WTC11 (cell line): ENCODE data around the gene NDUFV1. TPM values are rescaled to one million over a fixed set of nuclear protein-coding genes. Genes with fewer than 3 reads are reported as not detected.
"Not testable (repeated sequence)": the region's sequence is repeated elsewhere in the genome, so short reads cannot be mapped to it uniquely, and the experiment has no call there.

Experiments used
- ATAC-seq: fragments of 200-7000 bp; cut with Tn5 transposase; 2 replicates; pipeline ENCODE4 v1.10.0; 2021; ENCODE audit warnings: mild to moderate bottlenecking, moderate library complexity
- CTCF ChIA-PET: fragments of 300-600 bp; sonication (Branson Sonifier 250); formaldehyde crosslinking; loops from one replicate; lab custom pipeline; 2021; ENCODE audit warnings: antibody characterized with exemption; lab: Charles Lee
- POLR2A ChIA-PET: fragments of 350-600 bp; sonication (Branson Sonifier 250); formaldehyde crosslinking; loops from one replicate; lab custom pipeline; 2021; ENCODE audit warnings: antibody characterized with exemption; lab: Charles Lee
- DNase-seq: peaks from one replicate; pipeline ENCODE4 v3.0.0; 2021; ENCODE audit warnings: low spot score
- H3K27ac Mint-ChIP-seq: 2 replicates; pipeline ENCODE4 v1.8.0; 2021; ENCODE audit warnings: mixed read lengths
- H3K27me3 Mint-ChIP-seq: 2 replicates; pipeline ENCODE4 v1.8.0; 2021; ENCODE audit warnings: low read depth, mild to moderate bottlenecking, moderate library complexity, mixed read lengths
- H3K36me3 Mint-ChIP-seq: 2 replicates; pipeline ENCODE4 v1.8.0; 2021; ENCODE audit warnings: mixed read lengths
- H3K4me1 Mint-ChIP-seq: 2 replicates; pipeline ENCODE4 v1.8.0; 2022; ENCODE audit warnings: mixed read lengths
- H3K4me3 Mint-ChIP-seq: 2 replicates; pipeline ENCODE4 v1.8.0; 2021; ENCODE audit warnings: mild to moderate bottlenecking, moderate library complexity, mixed read lengths
- H3K9me3 Mint-ChIP-seq: 2 replicates; pipeline ENCODE4 v1.8.0; 2021; ENCODE audit warnings: mixed read lengths
- ATF1 ChIP-seq: sonication (generic); formaldehyde crosslinking; IDR thresholded peaks from 2 replicates; pipeline ENCODE4 v1.8.1; 2023; ENCODE audit warnings: mild to moderate bottlenecking, moderate library complexity, missing genetic modification reagents
- CREM ChIP-seq: sonication (generic); formaldehyde crosslinking; IDR thresholded peaks from 2 replicates; pipeline ENCODE4 v1.8.1; 2022; ENCODE audit warnings: mild to moderate bottlenecking, missing genetic modification reagents, moderate library complexity
- HMGA2 ChIP-seq: fragments of 250-450 bp; sonication (Bioruptor Pico); IDR thresholded peaks from 2 replicates; pipeline ENCODE4 v1.4.0; 2021; ENCODE audit warnings: mild to moderate bottlenecking, moderate library complexity
- OVOL2 ChIP-seq: fragments of 250-450 bp; sonication (Bioruptor Pico); IDR thresholded peaks from 2 replicates; pipeline ENCODE4 v1.9.0; 2021; ENCODE audit warnings: mild to moderate bottlenecking, borderline replicate concordance
- TEAD1 ChIP-seq: sonication (generic); formaldehyde crosslinking; IDR thresholded peaks from 2 replicates; pipeline ENCODE4 v1.8.0; 2022; ENCODE audit warnings: mild to moderate bottlenecking, missing genetic modification reagents
- ZNF138 ChIP-seq: sonication (generic); formaldehyde crosslinking; conservative IDR thresholded peaks from 2 replicates; pipeline ENCODE4 v1.8.1; 2022; ENCODE audit warnings: mild to moderate bottlenecking, moderate library complexity, missing genetic modification reagents
- ZNF232 ChIP-seq: sonication (generic); formaldehyde crosslinking; IDR thresholded peaks from 2 replicates; pipeline ENCODE4 v1.8.0; 2022; ENCODE audit warnings: mild to moderate bottlenecking, missing genetic modification reagents
- total RNA-seq: library from RNA; stranded (reverse); gene quantifications from 3 replicates; pipeline ENCODE4 v1.2.3, GENCODE V29; 2021
- TF ChIP-seq, protein P1 (sequence below): sonication (generic); formaldehyde crosslinking; IDR thresholded peaks from 2 replicates; pipeline ENCODE4 v1.8.1; 2022; ENCODE audit warnings: mild to moderate bottlenecking, moderate library complexity, missing genetic modification reagents
- TF ChIP-seq, protein P2 (sequence below): sonication (generic); formaldehyde crosslinking; IDR thresholded peaks from 2 replicates; pipeline ENCODE4 v1.8.0; 2023; ENCODE audit warnings: mild to moderate bottlenecking, missing genetic modification reagents
- TF ChIP-seq, protein P3 (sequence below): sonication (generic); formaldehyde crosslinking; IDR thresholded peaks from 2 replicates; pipeline ENCODE4 v1.8.1; 2023; ENCODE audit warnings: mild to moderate bottlenecking, moderate library complexity, missing genetic modification reagents
- TF ChIP-seq, protein P4 (sequence below): sonication (generic); formaldehyde crosslinking; IDR thresholded peaks from 2 replicates; pipeline ENCODE4 v1.8.0; 2022; ENCODE audit warnings: mild to moderate bottlenecking, missing genetic modification reagents
- TF ChIP-seq, protein P5 (sequence below): sonication (generic); formaldehyde crosslinking; IDR thresholded peaks from 2 replicates; pipeline ENCODE4 v1.8.0; 2023; ENCODE audit warnings: missing genetic modification reagents
- TF ChIP-seq, protein P6 (sequence below): sonication (generic); formaldehyde crosslinking; IDR thresholded peaks from 2 replicates; pipeline ENCODE4 v1.8.1; 2023; ENCODE audit warnings: mild to moderate bottlenecking, missing genetic modification reagents
- TF ChIP-seq, protein P7 (sequence below): fragments of 250-450 bp; sonication (Bioruptor Pico); IDR thresholded peaks from 2 replicates; pipeline ENCODE4 v1.9.0; 2021; ENCODE audit warnings: mild to moderate bottlenecking, borderline replicate concordance

NDUFV1 gene
- total RNA-seq, 1 experiment from 2014 or later: 231 TPM

DNA sequence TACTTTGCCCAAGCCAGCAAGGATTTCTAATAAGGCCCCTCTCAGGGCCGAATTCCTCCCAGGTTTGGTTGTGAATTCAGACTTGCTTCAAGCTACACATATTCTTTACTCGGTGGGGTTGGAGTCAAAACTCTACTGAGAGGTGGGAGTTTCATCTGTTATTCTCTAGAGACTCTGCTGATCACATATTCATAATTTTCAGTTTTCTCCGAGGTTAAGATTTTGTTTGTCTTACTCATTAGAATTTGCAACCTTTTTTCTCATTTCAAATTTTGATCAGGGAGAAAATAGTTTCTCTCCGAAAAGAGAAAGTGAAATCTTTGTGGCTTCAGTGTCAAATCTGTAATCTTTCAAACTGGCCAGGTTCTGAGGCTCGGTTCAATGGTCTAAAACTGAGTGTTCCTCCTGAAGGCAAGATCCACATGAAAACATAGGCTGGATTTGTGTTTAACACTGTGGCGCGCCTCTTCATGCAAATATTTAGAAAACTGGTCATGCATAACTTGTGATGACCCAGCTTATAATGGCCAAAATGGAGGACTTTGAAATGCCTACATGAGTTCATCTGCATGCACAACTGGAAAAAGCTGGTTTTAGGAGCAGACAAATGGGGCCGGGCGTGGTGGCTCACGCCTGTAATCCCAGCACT lies 44.6 kb upstream of the NDUFV1 start:
- ATAC-seq (no peak), DNase-seq (no peak)
- ChIA-PET POLR2A (no interaction called here), CTCF (interaction anchor here (0.5 to 1.5 kb wide), 2 partner anchors 187 to 202 kb away, joined by 3 read pairs; no protein-coding TSS in a partner anchor)
- Mint-ChIP-seq H3K4me1 (peaks cover 17% of the 10 kb centered on the region), H3K27me3 (peaks cover 8% of the 10 kb centered on the region), H3K9me3 (no peaks in the 10 kb centered on the region), H3K4me3 (no peak overlapping the region), H3K36me3 (no peaks in the 10 kb centered on the region), H3K27ac (no peak overlapping the region)
- TF ChIP-seq HMGA2: no peak
- TF ChIP-seq ZNF138 (CRISPR knock-in tag): no peak
- TF ChIP-seq, protein P1, sequence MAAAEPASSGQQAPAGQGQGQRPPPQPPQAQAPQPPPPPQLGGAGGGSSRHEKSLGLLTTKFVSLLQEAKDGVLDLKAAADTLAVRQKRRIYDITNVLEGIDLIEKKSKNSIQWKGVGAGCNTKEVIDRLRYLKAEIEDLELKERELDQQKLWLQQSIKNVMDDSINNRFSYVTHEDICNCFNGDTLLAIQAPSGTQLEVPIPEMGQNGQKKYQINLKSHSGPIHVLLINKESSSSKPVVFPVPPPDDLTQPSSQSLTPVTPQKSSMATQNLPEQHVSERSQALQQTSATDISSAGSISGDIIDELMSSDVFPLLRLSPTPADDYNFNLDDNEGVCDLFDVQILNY (CRISPR knock-in tag): no peak
- no peak for TF ChIP-seq ZNF232 (CRISPR knock-in tag)
- no peak for TF ChIP-seq ATF1 (CRISPR knock-in tag)
- TF ChIP-seq CREM (CRISPR knock-in tag): no peak
- TF ChIP-seq OVOL2: no peak
- TF ChIP-seq, protein P2, sequence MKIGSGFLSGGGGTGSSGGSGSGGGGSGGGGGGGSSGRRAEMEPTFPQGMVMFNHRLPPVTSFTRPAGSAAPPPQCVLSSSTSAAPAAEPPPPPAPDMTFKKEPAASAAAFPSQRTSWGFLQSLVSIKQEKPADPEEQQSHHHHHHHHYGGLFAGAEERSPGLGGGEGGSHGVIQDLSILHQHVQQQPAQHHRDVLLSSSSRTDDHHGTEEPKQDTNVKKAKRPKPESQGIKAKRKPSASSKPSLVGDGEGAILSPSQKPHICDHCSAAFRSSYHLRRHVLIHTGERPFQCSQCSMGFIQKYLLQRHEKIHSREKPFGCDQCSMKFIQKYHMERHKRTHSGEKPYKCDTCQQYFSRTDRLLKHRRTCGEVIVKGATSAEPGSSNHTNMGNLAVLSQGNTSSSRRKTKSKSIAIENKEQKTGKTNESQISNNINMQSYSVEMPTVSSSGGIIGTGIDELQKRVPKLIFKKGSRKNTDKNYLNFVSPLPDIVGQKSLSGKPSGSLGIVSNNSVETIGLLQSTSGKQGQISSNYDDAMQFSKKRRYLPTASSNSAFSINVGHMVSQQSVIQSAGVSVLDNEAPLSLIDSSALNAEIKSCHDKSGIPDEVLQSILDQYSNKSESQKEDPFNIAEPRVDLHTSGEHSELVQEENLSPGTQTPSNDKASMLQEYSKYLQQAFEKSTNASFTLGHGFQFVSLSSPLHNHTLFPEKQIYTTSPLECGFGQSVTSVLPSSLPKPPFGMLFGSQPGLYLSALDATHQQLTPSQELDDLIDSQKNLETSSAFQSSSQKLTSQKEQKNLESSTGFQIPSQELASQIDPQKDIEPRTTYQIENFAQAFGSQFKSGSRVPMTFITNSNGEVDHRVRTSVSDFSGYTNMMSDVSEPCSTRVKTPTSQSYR: no peak
- TF ChIP-seq, protein P3, sequence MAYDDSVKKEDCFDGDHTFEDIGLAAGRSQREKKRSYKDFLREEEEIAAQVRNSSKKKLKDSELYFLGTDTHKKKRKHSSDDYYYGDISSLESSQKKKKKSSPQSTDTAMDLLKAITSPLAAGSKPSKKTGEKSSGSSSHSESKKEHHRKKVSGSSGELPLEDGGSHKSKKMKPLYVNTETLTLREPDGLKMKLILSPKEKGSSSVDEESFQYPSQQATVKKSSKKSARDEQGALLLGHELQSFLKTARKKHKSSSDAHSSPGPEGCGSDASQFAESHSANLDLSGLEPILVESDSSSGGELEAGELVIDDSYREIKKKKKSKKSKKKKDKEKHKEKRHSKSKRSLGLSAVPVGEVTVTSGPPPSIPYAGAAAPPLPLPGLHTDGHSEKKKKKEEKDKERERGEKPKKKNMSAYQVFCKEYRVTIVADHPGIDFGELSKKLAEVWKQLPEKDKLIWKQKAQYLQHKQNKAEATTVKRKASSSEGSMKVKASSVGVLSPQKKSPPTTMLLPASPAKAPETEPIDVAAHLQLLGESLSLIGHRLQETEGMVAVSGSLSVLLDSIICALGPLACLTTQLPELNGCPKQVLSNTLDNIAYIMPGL: no peak
- TF ChIP-seq, protein P4, sequence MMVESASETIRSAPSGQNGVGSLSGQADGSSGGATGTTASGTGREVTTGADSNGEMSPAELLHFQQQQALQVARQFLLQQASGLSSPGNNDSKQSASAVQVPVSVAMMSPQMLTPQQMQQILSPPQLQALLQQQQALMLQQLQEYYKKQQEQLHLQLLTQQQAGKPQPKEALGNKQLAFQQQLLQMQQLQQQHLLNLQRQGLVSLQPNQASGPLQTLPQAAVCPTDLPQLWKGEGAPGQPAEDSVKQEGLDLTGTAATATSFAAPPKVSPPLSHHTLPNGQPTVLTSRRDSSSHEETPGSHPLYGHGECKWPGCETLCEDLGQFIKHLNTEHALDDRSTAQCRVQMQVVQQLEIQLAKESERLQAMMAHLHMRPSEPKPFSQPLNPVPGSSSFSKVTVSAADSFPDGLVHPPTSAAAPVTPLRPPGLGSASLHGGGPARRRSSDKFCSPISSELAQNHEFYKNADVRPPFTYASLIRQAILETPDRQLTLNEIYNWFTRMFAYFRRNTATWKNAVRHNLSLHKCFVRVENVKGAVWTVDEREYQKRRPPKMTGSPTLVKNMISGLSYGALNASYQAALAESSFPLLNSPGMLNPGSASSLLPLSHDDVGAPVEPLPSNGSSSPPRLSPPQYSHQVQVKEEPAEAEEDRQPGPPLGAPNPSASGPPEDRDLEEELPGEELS (CRISPR knock-in tag): no peak

DNA sequence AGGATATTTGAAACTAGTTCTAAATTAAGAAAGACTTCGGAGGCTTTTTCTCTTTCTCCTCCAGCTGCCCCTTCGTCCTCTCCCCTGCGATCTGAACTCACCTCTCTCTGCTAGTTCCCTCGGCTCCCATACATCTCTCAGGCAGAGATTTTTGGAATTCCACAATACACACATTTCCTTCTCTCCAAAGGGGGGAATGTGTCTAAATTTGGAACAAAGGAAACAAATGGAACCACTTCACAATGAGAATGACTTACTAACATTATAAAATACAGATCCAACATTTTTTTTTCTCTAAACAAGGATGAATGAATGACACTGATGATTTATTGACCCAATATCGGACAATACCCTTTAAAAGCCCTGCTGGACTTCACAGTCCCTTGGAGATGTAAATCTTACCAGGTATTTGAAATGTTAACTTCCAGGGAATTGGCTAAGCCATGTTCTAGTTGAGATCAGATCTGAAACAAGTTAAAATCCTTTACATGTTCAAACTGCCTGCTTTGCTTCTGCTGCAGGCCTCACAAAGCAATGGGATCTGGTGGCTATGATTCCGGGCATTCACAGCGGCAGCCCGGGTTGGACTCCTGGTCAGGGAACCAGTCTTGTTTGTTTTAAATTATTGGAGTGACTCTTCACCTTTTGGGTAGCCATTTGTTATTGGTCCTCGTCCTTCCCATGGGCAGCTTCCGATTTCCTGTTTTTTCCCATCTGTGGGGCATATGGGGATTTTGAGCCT lies 43.6 kb upstream of the NDUFV1 start:
- H3K4me3 Mint-ChIP-seq: no peak overlapping the region
- DNase-seq (no peak), ATAC-seq (no peak)
- H3K4me1 Mint-ChIP-seq: peaks cover 17% of the 10 kb centered on the region
- ChIA-PET CTCF (interaction anchor here (0.5 to 1.5 kb wide), 2 partner anchors 188 to 203 kb away, joined by 3 read pairs; no protein-coding TSS in a partner anchor), POLR2A (no interaction called here)
- no peaks in the 10 kb centered on the region for H3K36me3 Mint-ChIP-seq
- TF ChIP-seq TEAD1 (CRISPR knock-in tag): no peak
- TF ChIP-seq, protein P5, sequence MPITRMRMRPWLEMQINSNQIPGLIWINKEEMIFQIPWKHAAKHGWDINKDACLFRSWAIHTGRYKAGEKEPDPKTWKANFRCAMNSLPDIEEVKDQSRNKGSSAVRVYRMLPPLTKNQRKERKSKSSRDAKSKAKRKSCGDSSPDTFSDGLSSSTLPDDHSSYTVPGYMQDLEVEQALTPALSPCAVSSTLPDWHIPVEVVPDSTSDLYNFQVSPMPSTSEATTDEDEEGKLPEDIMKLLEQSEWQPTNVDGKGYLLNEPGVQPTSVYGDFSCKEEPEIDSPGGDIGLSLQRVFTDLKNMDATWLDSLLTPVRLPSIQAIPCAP (CRISPR knock-in tag): no peak
- TF ChIP-seq, protein P6, sequence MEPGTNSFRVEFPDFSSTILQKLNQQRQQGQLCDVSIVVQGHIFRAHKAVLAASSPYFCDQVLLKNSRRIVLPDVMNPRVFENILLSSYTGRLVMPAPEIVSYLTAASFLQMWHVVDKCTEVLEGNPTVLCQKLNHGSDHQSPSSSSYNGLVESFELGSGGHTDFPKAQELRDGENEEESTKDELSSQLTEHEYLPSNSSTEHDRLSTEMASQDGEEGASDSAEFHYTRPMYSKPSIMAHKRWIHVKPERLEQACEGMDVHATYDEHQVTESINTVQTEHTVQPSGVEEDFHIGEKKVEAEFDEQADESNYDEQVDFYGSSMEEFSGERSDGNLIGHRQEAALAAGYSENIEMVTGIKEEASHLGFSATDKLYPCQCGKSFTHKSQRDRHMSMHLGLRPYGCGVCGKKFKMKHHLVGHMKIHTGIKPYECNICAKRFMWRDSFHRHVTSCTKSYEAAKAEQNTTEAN: no peak
- TF ChIP-seq, protein P7, sequence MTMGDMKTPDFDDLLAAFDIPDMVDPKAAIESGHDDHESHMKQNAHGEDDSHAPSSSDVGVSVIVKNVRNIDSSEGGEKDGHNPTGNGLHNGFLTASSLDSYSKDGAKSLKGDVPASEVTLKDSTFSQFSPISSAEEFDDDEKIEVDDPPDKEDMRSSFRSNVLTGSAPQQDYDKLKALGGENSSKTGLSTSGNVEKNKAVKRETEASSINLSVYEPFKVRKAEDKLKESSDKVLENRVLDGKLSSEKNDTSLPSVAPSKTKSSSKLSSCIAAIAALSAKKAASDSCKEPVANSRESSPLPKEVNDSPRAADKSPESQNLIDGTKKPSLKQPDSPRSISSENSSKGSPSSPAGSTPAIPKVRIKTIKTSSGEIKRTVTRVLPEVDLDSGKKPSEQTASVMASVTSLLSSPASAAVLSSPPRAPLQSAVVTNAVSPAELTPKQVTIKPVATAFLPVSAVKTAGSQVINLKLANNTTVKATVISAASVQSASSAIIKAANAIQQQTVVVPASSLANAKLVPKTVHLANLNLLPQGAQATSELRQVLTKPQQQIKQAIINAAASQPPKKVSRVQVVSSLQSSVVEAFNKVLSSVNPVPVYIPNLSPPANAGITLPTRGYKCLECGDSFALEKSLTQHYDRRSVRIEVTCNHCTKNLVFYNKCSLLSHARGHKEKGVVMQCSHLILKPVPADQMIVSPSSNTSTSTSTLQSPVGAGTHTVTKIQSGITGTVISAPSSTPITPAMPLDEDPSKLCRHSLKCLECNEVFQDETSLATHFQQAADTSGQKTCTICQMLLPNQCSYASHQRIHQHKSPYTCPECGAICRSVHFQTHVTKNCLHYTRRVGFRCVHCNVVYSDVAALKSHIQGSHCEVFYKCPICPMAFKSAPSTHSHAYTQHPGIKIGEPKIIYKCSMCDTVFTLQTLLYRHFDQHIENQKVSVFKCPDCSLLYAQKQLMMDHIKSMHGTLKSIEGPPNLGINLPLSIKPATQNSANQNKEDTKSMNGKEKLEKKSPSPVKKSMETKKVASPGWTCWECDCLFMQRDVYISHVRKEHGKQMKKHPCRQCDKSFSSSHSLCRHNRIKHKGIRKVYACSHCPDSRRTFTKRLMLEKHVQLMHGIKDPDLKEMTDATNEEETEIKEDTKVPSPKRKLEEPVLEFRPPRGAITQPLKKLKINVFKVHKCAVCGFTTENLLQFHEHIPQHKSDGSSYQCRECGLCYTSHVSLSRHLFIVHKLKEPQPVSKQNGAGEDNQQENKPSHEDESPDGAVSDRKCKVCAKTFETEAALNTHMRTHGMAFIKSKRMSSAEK (CRISPR knock-in tag): no peak
- no peak overlapping the region for H3K27ac Mint-ChIP-seq
- peaks cover 7% of the 10 kb centered on the region for H3K27me3 Mint-ChIP-seq
- no peaks in the 10 kb centered on the region for H3K9me3 Mint-ChIP-seq

DNA sequence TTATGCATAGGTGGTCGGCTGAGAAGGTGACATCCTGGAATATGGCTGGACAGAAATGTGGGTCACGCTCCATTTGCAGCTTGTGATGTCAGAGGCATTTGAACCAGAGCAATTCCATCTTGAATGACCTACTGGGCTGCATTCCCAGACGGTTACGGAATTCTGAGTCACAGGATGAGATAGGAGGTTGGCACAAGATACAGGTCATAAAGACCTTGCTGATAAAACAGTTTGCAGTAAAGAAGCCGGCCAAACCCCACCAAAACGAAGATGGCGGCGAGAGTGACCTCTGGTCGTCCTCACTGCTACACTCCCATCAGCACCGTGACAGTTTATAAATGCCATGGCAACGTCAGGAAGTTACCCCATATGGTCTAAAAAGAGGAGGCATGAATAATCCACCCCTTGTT lies 43.0 kb upstream of the NDUFV1 start:
- H3K27ac Mint-ChIP-seq, CTCF ChIA-PET, H3K27me3 Mint-ChIP-seq, H3K36me3 Mint-ChIP-seq, ATAC-seq, DNase-seq, H3K9me3 Mint-ChIP-seq, POLR2A ChIA-PET, H3K4me3 Mint-ChIP-seq: not testable (repeated sequence)
- peaks cover 17% of the 10 kb centered on the region for H3K4me1 Mint-ChIP-seq
